Stimulated activated CD8-positive, alpha-beta memory T cell treated with anti-CD3 and anti-CD28 coated beads, Interleukin-15, amount 100 ng/mL, for 24 hours (primary cell): ENCODE measurements around the gene BET1L.

Experiments used
- DNase-seq: peaks from one replicate; pipeline ENCODE4 v3.0.0-alpha.2; 2020; ENCODE audit warnings: low read depth

The BET1L gene

GRCh38 chr11:209275-210121, 2.3 kb upstream of the BET1L start:
- no peak for DNase-seq

- DNase-seq: no peak
These were observed 1.7 kb upstream of the BET1L start for GRCh38 chr11:208917-209260.

- DNase-seq: peak; percentile 57
These were observed 1.1 kb upstream of the BET1L start for GRCh38 chr11:208181-208916.

GRCh38 chr11:207863-208180, 623 bp upstream of the BET1L start:
- no peak for DNase-seq

- DNase-seq: no peak
These were observed 532 bp downstream of the BET1L start for GRCh38 chr11:206526-207207.

- DNase-seq: no peak
These were observed 1.2 kb downstream of the BET1L start for GRCh38 chr11:206002-206384.

GRCh38 chr11:205221-206001, 1.8 kb downstream of the BET1L start:
- DNase-seq: no peak

- DNase-seq: no peak
These were observed 2.6 kb downstream of the BET1L start for GRCh38 chr11:204587-205109.

- DNase-seq: no peak
These were observed 3.1 kb downstream of the BET1L start for GRCh38 chr11:203945-204586.

- no peak for DNase-seq
These were observed 3.9 kb downstream of the BET1L start for GRCh38 chr11:203056-203944.

GRCh38 chr11:202490-202889, 4.7 kb downstream of the BET1L start:
- no peak for DNase-seq

GRCh38 chr11:201966-202365, 5.2 kb downstream of the BET1L start:
- no peak for DNase-seq

GRCh38 chr11:200224-201003, 6.8 kb downstream of the BET1L start:
- no peak for DNase-seq

- DNase-seq: no peak
These were observed 7.4 kb downstream of the BET1L start for GRCh38 chr11:199782-200181.

GRCh38 chr11:199004-199581, 8.1 kb downstream of the BET1L start:
- no peak for DNase-seq

- DNase-seq: no peak
These were observed 8.9 kb downstream of the BET1L start for GRCh38 chr11:198236-198806.

- DNase-seq: no peak
These were observed 9.4 kb downstream of the BET1L start for GRCh38 chr11:197741-198235.

- no peak for DNase-seq
These were observed 10.1 kb downstream of the BET1L start for GRCh38 chr11:196786-197731.
